ENCODE measurements around the gene RALGAPA1. TPM values are rescaled to one million over a fixed set of nuclear protein-coding genes. Genes with fewer than 3 reads are reported as not detected.

The RALGAPA1 gene
- total and polyA plus RNA-seq, 9 of the 15 experiments (the other 6 are each of a cell fraction or from before 2014, with no cell fraction given) = 2.5 to 16.3 (median 6.2) TPM

- 54% methylated on average over 4 of the region's 5 CpGs for WGBS (ENCODE audit: insufficient coverage, low coverage, missing lambda C conversion rate)
- CTCF ChIA-PET (ENCODE audit: low intra/inter-chr PET ratio) = no interaction called here
- Histone ChIP-seq H3K4me1 (replicated peaks in 1 of 2; ENCODE audit: control insufficient read depth in 2 of 2, insufficient read depth in 2 of 2, low read length in 2 of 2) (no peaks in the 10 kb centered on the region), H3K27ac (ENCODE audit: extremely low read depth, low read depth, low read length) (no peak overlapping the region), H4K20me1 (replicated peaks; ENCODE audit: control insufficient read depth, insufficient read depth, low read length) (no peaks in the 10 kb centered on the region), H3K9me1 (ENCODE audit: control insufficient read depth, insufficient read depth, low read length) (no peaks in the 10 kb centered on the region), H2AFZ (ENCODE audit: low read depth, low read length) (no peak overlapping the region), H3K9ac (ENCODE audit: insufficient read depth in 1 of 2, low read depth in 2 of 2, low read length in 2 of 2) (no peak overlapping the region), H3K4me2 (ENCODE audit: insufficient read depth, low read length) (no peak overlapping the region), H3K27me3 (ENCODE audit: control insufficient read depth in 2 of 2, insufficient read depth in 2 of 2, low read length in 2 of 2) (no peaks in the 10 kb centered on the region), H3K36me3 (ENCODE audit: control insufficient read depth, insufficient read depth, low read length) (peaks cover 19% of the 10 kb centered on the region; the same call in 1 of the 3 replicates), H3K9me3 (replicated peaks; ENCODE audit: control insufficient read depth, insufficient read depth, low read depth, low read length) (no peaks in the 10 kb centered on the region), H3K79me2 (ENCODE audit: control insufficient read depth, insufficient read depth, low read length) (no peaks in the 10 kb centered on the region), H3K4me3 (no peak overlapping the region)
- FAIRE-seq = no peak
- in situ Hi-C loops (cut with MboI) (loop anchor here (25.0 kb wide), 1 partner anchor 1327 kb away; the partner anchor contains the start of gene SLC25A21), intact Hi-C loops (cut with micrococcal nuclease) (no loop called here)
- no TSS peak for BruUV-seq (replicated peaks)
- POLR2A ChIA-PET = interaction anchor here (0.5 to 1.1 kb wide), 5 partner anchors 9 to 29 kb away, joined by 4 to 8 read pairs (median 4); partner anchors contain the start of gene BRMS1L
- no peak for DNase-seq (ENCODE audit: extremely low read depth in 1 of 4, low spot score in 3 of 4)
- no peak for ATAC-seq
- TF ChIP-seq ZNF324 (CRISPR knock-in tag; IDR thresholded peaks at IDR 0.05) = no peak
- TF ChIP-seq ZNF316 (IDR thresholded peaks at IDR 0.05) = peak; percentile 3; the same call in 1 of the 2 replicates
- no peak for TF ChIP-seq NCOA1 (IDR thresholded peaks at IDR 0.05; ENCODE audit: low read depth)
- TF ChIP-seq NELFE (IDR thresholded peaks at IDR 0.05; ENCODE audit: insufficient read depth, insufficient read length) = no peak
- no peak for TF ChIP-seq SMARCA4 (IDR thresholded peaks at IDR 0.05)
Observed at GRCh38 chr14:35835208-35835982, 26.3 kb upstream of the RALGAPA1 start.

GRCh38 chr14:35829449-35829848 lies 20.4 kb upstream of the RALGAPA1 start:
- WGBS (ENCODE audit: insufficient coverage, low coverage, missing lambda C conversion rate) = 80% methylated on average over 1 of the region's 1 CpG
- Histone ChIP-seq H3K4me1 (replicated peaks in 1 of 2; ENCODE audit: control insufficient read depth in 2 of 2, insufficient read depth in 2 of 2, low read length in 2 of 2) (peaks cover 3% of the 10 kb centered on the region in 2 experiments; a peak in 2 of 5 replicates), H4K20me1 (replicated peaks; ENCODE audit: control insufficient read depth, insufficient read depth, low read length) (no peaks in the 10 kb centered on the region), H2AFZ (ENCODE audit: low read depth, low read length) (no peak overlapping the region), H3K4me3 (no peak overlapping the region), H3K79me2 (ENCODE audit: control insufficient read depth, insufficient read depth, low read length) (peaks cover 10% of the 10 kb centered on the region; the same call in 2 of the 3 replicates), H3K9me1 (ENCODE audit: control insufficient read depth, insufficient read depth, low read length) (no peaks in the 10 kb centered on the region), H3K27ac (ENCODE audit: extremely low read depth, low read depth, low read length) (no peak overlapping the region), H3K27me3 (ENCODE audit: control insufficient read depth in 2 of 2, insufficient read depth in 2 of 2, low read length in 2 of 2) (no peaks in the 10 kb centered on the region), H3K9ac (ENCODE audit: insufficient read depth in 1 of 2, low read depth in 2 of 2, low read length in 2 of 2) (no peak overlapping the region), H3K4me2 (ENCODE audit: insufficient read depth, low read length) (no peak overlapping the region), H3K9me3 (replicated peaks; ENCODE audit: control insufficient read depth, insufficient read depth, low read depth, low read length) (no peaks in the 10 kb centered on the region), H3K36me3 (ENCODE audit: control insufficient read depth, insufficient read depth, low read length) (peaks cover 15% of the 10 kb centered on the region; the same call in 1 of the 3 replicates)
- no peak for FAIRE-seq
- intact Hi-C loops (cut with micrococcal nuclease) = loop anchor here (10.0 kb wide), 1 partner anchor 295 kb away; the partner anchor contains the start of gene INSM2
- in situ Hi-C loops (cut with MboI) = loop anchor here (25.0 kb wide), 1 partner anchor 1333 kb away; the partner anchor contains the start of gene SLC25A21
- DNase-seq (ENCODE audit: extremely low read depth in 1 of 4, low spot score in 3 of 4) = no peak
- BruUV-seq (replicated peaks) = no TSS peak
- ChIA-PET POLR2A (no interaction called here), CTCF (ENCODE audit: low intra/inter-chr PET ratio) (no interaction called here)
- no peak for ATAC-seq
- TF ChIP-seq ZNF23 (CRISPR knock-in tag; IDR thresholded peaks at IDR 0.05) = no peak
- TF ChIP-seq ERF (CRISPR knock-in tag; IDR thresholded peaks at IDR 0.05) = no peak
- no peak for TF ChIP-seq FOXA1 (IDR thresholded peaks at IDR 0.05; ENCODE audit: borderline replicate concordance)
- TF ChIP-seq CREB3L1 (IDR thresholded peaks at IDR 0.05; ENCODE audit: borderline replicate concordance, low read depth) = no peak
- no peak for TF ChIP-seq VEZF1 (CRISPR knock-in tag; IDR thresholded peaks at IDR 0.05)
- no peak for TF ChIP-seq POLR2G (IDR thresholded peaks at IDR 0.05; ENCODE audit: low read depth, low read length)

Measured in K562 (cell line).